ENCODE data around the gene NCBP2L.
A peak's percentile ranks its signal among the peaks of the same experiment; 100 is the strongest.

NCBP2L gene

DNA sequence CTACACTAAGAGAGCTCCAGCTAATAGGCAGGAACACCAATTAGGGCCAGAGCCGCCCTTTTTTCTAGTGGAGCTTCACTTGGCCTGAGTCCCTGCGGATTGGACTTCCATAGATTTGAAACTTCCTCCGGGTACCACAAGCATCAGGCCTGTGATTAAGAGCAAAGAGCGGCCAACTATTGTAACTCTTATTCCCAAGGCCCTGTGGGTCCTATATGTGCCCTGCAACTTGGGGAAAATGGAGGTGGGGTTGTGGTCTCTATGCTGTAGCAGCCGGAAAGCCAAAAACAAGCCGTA is at the start of gene NCBP2L:
NCBP2L (plus strand) TSS at position 198 of the 297 bp plus-strand sequence. CDS start 16,488 bp downstream, outside the sequence.
- Histone ChIP-seq H3K9me3 (no peaks in the 10 kb centered on the region), H3K36me3 (no peaks in the 10 kb centered on the region), H3K27me3 (peaks cover 42% of the 10 kb centered on the region), H3K4me3 (ENCODE audit: low read depth in 1 of 2, low read length in 1 of 2) (peak within 1 kb of the TSS in 1 of 2 experiments; percentile 12), H3K27ac (no peak within 1 kb of the TSS), H3K4me1 (ENCODE audit: control insufficient read depth in 1 of 2, insufficient read depth in 1 of 2, low read depth in 1 of 2, low read length in 1 of 2) (peaks cover 17 to 19% of the 10 kb centered on the region in 2 experiments)
- TF ChIP-seq, protein P1, sequence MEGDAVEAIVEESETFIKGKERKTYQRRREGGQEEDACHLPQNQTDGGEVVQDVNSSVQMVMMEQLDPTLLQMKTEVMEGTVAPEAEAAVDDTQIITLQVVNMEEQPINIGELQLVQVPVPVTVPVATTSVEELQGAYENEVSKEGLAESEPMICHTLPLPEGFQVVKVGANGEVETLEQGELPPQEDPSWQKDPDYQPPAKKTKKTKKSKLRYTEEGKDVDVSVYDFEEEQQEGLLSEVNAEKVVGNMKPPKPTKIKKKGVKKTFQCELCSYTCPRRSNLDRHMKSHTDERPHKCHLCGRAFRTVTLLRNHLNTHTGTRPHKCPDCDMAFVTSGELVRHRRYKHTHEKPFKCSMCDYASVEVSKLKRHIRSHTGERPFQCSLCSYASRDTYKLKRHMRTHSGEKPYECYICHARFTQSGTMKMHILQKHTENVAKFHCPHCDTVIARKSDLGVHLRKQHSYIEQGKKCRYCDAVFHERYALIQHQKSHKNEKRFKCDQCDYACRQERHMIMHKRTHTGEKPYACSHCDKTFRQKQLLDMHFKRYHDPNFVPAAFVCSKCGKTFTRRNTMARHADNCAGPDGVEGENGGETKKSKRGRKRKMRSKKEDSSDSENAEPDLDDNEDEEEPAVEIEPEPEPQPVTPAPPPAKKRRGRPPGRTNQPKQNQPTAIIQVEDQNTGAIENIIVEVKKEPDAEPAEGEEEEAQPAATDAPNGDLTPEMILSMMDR (IDR thresholded peaks at IDR 0.05), result no peak

DNA sequence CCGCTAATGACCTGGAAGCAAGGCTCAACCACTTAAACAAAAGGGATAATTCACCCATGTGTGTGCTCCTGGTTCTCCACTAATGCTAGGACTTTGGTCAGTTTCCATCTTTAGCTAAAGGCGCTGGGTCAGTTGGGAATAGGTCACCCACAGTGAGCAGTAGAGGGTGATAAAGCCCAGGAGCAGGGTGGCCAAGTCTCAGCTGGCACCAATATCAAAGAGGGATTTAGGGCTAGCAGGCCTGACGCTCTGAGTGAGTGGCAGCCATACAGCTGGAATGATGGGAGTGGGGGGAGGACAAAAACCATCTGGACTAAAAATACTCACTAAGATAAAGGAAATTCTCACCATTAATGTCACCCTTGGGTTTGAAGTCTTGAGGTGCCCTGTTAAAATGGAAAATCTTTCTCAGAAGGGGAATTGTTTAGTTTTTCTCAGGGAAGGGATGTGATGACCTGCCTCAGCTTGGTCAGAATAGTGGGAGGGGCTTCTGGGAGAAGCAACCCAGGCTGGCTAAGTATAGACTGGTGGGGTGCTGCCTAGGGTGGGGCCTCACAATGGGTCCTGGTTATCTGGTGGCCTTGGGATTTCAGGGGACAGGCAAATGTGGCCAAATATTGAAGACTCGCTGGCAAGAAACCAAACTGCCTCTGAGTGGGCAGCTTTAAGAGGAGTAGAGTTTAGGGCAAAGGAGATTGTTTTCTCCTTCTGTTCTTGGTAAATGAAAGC is 49.0 kb upstream of the NCBP2L start:
- Histone ChIP-seq H3K9me3 (no peaks in the 10 kb centered on the region), H3K27ac (no peak overlapping the region), H3K4me3 (ENCODE audit: low read depth in 1 of 2, low read length in 1 of 2) (no peak overlapping the region), H3K36me3 (no peaks in the 10 kb centered on the region), H3K27me3 (no peaks in the 10 kb centered on the region), H3K4me1 (ENCODE audit: control insufficient read depth in 1 of 2, insufficient read depth in 1 of 2, low read depth in 1 of 2, low read length in 1 of 2) (no peaks in the 10 kb centered on the region)
- TF ChIP-seq, protein P1 (IDR thresholded peaks at IDR 0.05), result no peak

DNA sequence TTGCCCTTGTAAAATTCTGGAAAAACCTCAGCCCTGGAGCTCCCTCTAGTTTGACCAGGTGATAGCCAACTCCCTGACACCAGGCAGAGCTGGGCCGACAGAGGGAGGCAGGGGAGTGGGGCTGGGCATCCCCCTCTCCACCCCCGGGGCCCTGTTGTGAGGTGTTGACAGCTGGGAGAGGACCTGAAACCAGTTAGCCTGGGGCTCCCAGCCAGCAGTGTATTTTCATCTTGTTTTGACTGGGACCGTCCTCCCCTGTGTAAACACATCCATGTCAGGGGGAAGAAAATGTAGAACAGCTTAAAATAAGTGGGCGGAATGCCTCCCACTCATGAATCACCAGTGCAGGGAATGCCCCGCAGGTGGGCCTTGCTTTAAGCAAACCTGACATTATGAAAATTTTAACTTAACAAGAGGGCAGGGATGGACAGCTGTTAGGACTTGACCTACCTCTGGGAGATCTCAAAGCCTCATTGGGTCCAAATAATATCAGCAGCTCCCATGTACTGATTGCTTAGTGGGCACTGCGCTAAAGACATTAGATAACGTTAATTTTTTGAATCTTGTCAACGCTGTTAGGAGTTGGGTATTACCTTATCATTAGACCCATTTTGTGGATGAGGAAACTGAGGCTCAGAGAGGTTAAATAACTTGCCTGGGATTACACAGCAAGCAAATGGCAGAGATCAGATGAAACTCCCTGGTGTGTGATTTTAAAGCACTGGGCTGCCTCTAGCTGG is 47.8 kb upstream of the NCBP2L start:
- H3K27ac ChIP-seq, result no peak overlapping the region
- H3K27me3 ChIP-seq, result no peaks in the 10 kb centered on the region
- H3K9me3 ChIP-seq, result no peaks in the 10 kb centered on the region

DNA sequence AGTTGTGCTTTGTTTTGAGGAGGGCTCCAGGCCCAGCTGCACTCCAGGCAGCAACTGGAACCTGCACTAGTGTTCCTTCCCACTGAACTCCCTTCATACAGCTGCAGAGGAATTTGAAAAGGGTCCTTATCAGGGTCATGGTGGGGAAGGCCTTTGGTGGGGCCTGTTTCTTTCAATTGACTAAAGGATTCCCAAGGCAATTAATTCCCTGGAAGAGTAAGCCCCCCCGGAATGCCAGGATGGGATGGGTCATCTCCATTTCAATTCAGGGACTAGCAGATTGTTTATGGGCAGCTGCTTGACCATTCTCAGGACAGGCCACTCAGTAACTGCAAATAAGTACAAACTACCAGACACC is 47.3 kb upstream of the NCBP2L start:
- Histone ChIP-seq H3K36me3 (no peaks in the 10 kb centered on the region), H3K27me3 (no peaks in the 10 kb centered on the region), H3K4me3 (ENCODE audit: low read depth in 1 of 2, low read length in 1 of 2) (no peak overlapping the region), H3K27ac (no peak overlapping the region), H3K4me1 (ENCODE audit: control insufficient read depth in 1 of 2, insufficient read depth in 1 of 2, low read depth in 1 of 2, low read length in 1 of 2) (no peaks in the 10 kb centered on the region), H3K9me3 (no peaks in the 10 kb centered on the region)
- TF ChIP-seq, protein P1 (IDR thresholded peaks at IDR 0.05), result no peak

More for the DNA sequence above, 47.8 kb upstream of the NCBP2L start:
- H3K4me1 ChIP-seq (ENCODE audit: control insufficient read depth in 1 of 2, insufficient read depth in 1 of 2, low read depth in 1 of 2, low read length in 1 of 2), result no peaks in the 10 kb centered on the region
- TF ChIP-seq, protein P1 (IDR thresholded peaks at IDR 0.05), result no peak
- H3K36me3 ChIP-seq, result no peaks in the 10 kb centered on the region
- no peak overlapping the region for H3K4me3 ChIP-seq (ENCODE audit: low read depth in 1 of 2, low read length in 1 of 2)

DNA sequence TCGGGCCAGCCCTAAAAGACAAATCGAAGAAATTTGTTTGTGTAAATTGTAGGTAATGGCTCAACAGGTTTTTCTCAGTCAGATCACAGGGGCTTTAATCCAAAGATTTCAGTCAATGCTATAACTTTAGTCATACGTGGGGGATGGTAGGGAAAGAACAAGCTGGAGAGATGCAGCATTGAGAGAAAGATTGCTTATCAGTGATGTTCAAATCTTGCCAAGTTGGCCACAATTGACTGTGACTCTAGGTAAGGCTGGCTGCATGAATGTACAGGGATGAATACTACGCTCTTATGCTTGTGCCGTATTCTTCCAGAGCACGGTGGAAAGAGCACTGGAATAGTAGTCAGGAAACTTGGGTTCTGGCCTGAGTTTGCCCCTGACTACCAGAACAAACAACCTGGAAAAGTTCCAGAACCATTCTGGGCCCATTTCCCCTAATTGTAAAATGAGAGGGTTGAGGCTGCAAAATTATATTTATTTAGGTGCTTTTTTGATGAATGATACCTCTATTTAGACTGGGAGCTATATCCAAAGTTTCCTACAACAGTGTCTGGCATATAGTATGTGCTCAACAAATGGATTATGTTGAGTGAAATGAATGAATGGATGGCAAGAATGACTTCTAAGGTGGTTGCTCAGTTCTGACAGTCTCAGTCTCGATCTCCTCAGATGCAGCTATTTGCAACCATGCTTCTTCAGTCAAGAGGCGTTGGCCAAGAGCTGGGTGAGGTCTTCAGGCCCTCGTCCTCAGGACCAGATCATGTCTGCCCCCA is 46.4 kb upstream of the NCBP2L start:
- Histone ChIP-seq H3K4me1 (ENCODE audit: control insufficient read depth in 1 of 2, insufficient read depth in 1 of 2, low read depth in 1 of 2, low read length in 1 of 2) (no peaks in the 10 kb centered on the region), H3K27ac (no peak overlapping the region), H3K4me3 (ENCODE audit: low read depth in 1 of 2, low read length in 1 of 2) (no peak overlapping the region), H3K27me3 (no peaks in the 10 kb centered on the region), H3K9me3 (no peaks in the 10 kb centered on the region), H3K36me3 (no peaks in the 10 kb centered on the region)
- TF ChIP-seq, protein P1 (IDR thresholded peaks at IDR 0.05), result no peak

All from neutrophil (primary cell).